Measurements from ENCODE around the gene PIK3CD. TPM values are rescaled to one million over a fixed set of nuclear protein-coding genes. Genes with fewer than 3 reads are reported as not detected.
A peak's percentile ranks its signal among the peaks of the same experiment; 100 is the strongest.

PIK3CD gene
- polyA plus RNA-seq, 1 of the 3 experiments (the other 2 are of a cell fraction): 6.0 TPM

DNA sequence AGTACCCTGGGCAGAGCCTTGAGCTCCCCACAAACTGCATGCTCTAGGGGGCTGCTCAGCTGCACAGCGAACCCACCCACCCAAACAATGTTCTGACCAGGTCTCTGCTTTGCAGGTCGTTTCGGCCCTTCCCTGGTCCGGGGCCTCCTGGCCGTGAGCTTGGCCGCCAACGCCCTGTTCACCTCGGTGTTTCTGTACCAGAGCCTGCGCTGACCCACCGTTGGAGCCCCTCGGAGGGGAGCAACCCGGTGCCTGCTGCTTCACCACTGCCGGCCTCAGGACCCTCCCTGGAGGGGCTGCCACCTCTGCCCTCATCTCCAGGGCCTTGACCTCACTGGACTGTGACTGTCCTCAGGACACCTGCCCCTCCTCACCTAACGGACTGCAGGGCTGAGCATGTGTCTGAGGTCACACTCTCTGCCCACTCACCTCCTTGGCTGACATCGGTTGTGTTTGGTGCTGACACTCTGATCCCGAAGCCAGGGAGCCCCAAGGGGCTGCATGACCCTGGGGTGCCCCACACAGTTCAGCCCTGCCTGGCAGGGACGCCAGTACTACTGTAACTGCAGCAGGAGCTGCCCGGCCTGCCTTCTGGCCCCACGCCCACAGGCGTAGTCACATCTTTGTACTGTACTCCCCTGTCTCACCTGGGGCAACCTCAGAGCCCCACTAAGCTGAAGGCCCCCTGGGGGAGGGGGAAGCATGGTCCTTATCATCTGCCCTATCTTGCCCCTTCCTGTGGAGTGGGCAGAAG, 38.5 kb upstream of the PIK3CD start (continued):
- TF ChIP-seq, protein P1, sequence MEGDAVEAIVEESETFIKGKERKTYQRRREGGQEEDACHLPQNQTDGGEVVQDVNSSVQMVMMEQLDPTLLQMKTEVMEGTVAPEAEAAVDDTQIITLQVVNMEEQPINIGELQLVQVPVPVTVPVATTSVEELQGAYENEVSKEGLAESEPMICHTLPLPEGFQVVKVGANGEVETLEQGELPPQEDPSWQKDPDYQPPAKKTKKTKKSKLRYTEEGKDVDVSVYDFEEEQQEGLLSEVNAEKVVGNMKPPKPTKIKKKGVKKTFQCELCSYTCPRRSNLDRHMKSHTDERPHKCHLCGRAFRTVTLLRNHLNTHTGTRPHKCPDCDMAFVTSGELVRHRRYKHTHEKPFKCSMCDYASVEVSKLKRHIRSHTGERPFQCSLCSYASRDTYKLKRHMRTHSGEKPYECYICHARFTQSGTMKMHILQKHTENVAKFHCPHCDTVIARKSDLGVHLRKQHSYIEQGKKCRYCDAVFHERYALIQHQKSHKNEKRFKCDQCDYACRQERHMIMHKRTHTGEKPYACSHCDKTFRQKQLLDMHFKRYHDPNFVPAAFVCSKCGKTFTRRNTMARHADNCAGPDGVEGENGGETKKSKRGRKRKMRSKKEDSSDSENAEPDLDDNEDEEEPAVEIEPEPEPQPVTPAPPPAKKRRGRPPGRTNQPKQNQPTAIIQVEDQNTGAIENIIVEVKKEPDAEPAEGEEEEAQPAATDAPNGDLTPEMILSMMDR (IDR thresholded peaks at IDR 0.05): no peak
- TF ChIP-seq, protein P2, sequence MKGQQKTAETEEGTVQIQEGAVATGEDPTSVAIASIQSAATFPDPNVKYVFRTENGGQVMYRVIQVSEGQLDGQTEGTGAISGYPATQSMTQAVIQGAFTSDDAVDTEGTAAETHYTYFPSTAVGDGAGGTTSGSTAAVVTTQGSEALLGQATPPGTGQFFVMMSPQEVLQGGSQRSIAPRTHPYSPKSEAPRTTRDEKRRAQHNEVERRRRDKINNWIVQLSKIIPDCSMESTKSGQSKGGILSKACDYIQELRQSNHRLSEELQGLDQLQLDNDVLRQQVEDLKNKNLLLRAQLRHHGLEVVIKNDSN (IDR thresholded peaks at IDR 0.05; ENCODE audit: borderline replicate concordance, low read depth): no peak
- TF ChIP-seq ELF1 (IDR thresholded peaks at IDR 0.05): no peak

DNA sequence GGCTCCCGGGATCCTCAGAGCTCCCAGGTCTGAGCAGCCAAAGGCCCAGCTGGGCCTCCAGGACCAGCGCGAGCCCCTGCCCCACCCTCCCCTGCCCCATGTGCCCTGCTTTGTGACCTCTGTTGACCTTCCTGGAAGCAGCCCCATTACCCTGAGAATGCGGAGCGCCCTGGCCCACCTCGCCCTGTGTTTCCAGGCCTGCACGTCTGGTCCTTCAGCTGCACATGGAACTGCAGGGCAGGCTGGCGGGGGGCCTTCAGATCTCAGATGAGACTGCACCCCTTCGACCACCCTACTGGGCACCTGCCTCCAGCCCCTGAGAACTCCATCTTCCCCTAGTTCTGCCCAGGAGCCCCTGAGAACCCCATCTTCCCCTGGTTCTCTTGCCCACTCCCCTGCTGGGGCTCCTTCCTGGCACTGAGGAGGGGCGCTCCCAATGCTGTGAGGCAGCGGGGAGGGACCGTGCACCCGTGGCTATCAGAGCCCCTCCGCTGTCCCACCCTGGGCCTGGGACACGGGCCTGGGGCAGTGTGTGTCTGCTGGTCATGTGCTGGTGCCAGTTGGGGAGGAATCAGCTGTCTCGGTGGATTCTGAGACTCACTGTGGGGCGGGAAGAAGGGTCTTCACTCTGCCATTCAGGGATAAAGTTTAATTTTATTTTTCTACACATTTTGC, 37.8 kb upstream of the PIK3CD start:
- ChIA-PET CTCF (interaction anchor here (1.0 to 8.1 kb wide), 4 partner anchors 14 to 596 kb away, joined by 3 to 74 read pairs (median 3); partner anchors contain the start of gene TMEM201), POLR2A (no interaction called here)
- no peaks in the 10 kb centered on the region for H4K20me1 ChIP-seq (ENCODE audit: insufficient read depth)
- TF ChIP-seq FOXM1 (IDR thresholded peaks at IDR 0.05; ENCODE audit: low read depth) (no peak), ELF1 (IDR thresholded peaks at IDR 0.05) (no peak), NFIC (IDR thresholded peaks at IDR 0.05; ENCODE audit: borderline replicate concordance) (no peak), GABPA (IDR thresholded peaks at IDR 0.05; ENCODE audit: low read depth) (no peak), GATA2 (CRISPR knock-in tag; IDR thresholded peaks at IDR 0.05) (no peak), FOSL2 (IDR thresholded peaks at IDR 0.05; ENCODE audit: borderline replicate concordance, low read depth) (no peak), RCOR1 (IDR thresholded peaks at IDR 0.05; ENCODE audit: low read length) (no peak), JUND (IDR thresholded peaks at IDR 0.05) (no peak), SMC3 (IDR thresholded peaks at IDR 0.05; ENCODE audit: low read depth, low read length) (no peak), EP300 (IDR thresholded peaks at IDR 0.05; ENCODE audit: borderline replicate concordance in 1 of 2, low read depth in 1 of 2, low read length in 1 of 2) (no peak), SIN3A (IDR thresholded peaks at IDR 0.05; ENCODE audit: borderline replicate concordance, low read depth, low read length) (no peak), RXRA (IDR thresholded peaks at IDR 0.05; ENCODE audit: borderline replicate concordance, low read depth) (no peak)
- TF ChIP-seq, protein P3, sequence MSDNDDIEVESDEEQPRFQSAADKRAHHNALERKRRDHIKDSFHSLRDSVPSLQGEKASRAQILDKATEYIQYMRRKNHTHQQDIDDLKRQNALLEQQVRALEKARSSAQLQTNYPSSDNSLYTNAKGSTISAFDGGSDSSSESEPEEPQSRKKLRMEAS (IDR thresholded peaks at IDR 0.05; ENCODE audit: low read depth): no peak
- TF ChIP-seq, protein P2 (IDR thresholded peaks at IDR 0.05; ENCODE audit: borderline replicate concordance, low read depth): no peak
- DNase-seq: no peak
- H3K4me3 ChIP-seq (ENCODE audit: low read depth in 2 of 2, low read length in 1 of 2): no peak overlapping the region
- H3K4me1 ChIP-seq (ENCODE audit: control insufficient read depth in 1 of 2, insufficient read depth in 2 of 2, low read depth in 1 of 2, low read length in 1 of 2): peaks cover 0 to 35% of the 10 kb centered on the region in 2 experiments; a peak in 1 of 4 replicates
- no peak overlapping the region for H3K4me2 ChIP-seq
- WGBS (ENCODE audit: low lambda C conversion rate): 89% methylated on average over 10 of the region's 17 CpGs
- no peak overlapping the region for H2AFZ ChIP-seq (ENCODE audit: low read depth)
- H3K36me3 ChIP-seq (replicated peaks in 1 of 2; ENCODE audit: control insufficient read depth in 1 of 2, insufficient read depth in 2 of 2, low read length in 1 of 2): peaks cover 0 to 4% of the 10 kb centered on the region in 2 experiments
- H3F3A ChIP-seq (replicated peaks; ENCODE audit: insufficient read depth): no peaks in the 10 kb centered on the region
- H3K79me2 ChIP-seq (ENCODE audit: insufficient read depth): no peaks in the 10 kb centered on the region
- H3K9ac ChIP-seq: no peak overlapping the region
- no peaks in the 10 kb centered on the region for H3K9me2 ChIP-seq
- H3K9me3 ChIP-seq: no peaks in the 10 kb centered on the region
- peak overlapping the region in 1 of 2 experiments; percentile 83; a peak in 1 of 4 replicates for H3K27ac ChIP-seq (ENCODE audit: low read depth in 2 of 2, low read length in 1 of 2)
- H3K27me3 ChIP-seq (ENCODE audit: insufficient read depth): no peaks in the 10 kb centered on the region

Measured in SK-N-SH (cell line).